NCI-H460 (cell line): Measurements from ENCODE around the gene UBR4. TPM values are rescaled to one million over a fixed set of nuclear protein-coding genes. Genes with fewer than 3 reads are reported as not detected.
A peak's percentile ranks its signal among the peaks of the same experiment; 100 is the strongest.

Experiments
- DNase-seq: peaks from one replicate; pipeline ENCODE4 v3.0.0-alpha.2; 2016; ENCODE audit warnings: low read depth; ENCODE audit errors: extremely low read depth
- total RNA-seq: library from RNA; depleted of rRNA; stranded (reverse); fragments of >200 nt; shearing (Covaris generic); gene quantifications from 2 replicates; pipeline ENCODE4 v1.2.3, GENCODE V29; 2014

Gene UBR4
- total RNA-seq, 1 experiment from 2014 or later = 210 TPM

GRCh38 chr1:19101244-19101643 lies 108.8 kb downstream of the UBR4 start:
- no peak for DNase-seq

- no peak for DNase-seq
These were observed 110.0 kb downstream of the UBR4 start for GRCh38 chr1:19100028-19100427.

- no peak for DNase-seq
These were observed 113.1 kb downstream of the UBR4 start for GRCh38 chr1:19096990-19097389.

- peak; percentile 50 for DNase-seq
These were observed 113.8 kb downstream of the UBR4 start for GRCh38 chr1:19096036-19096833.

GRCh38 chr1:19091196-19091953 lies 118.7 kb downstream of the UBR4 start:
- no peak for DNase-seq

- DNase-seq = no peak
These were observed 120.5 kb downstream of the UBR4 start for GRCh38 chr1:19089524-19089923.

GRCh38 chr1:19088717-19089442 lies 121.2 kb downstream of the UBR4 start:
- no peak for DNase-seq

- no peak for DNase-seq
These were observed 122.1 kb downstream of the UBR4 start for GRCh38 chr1:19087737-19088594.

GRCh38 chr1:19087017-19087736 lies 122.9 kb downstream of the UBR4 start:
- DNase-seq = no peak

- DNase-seq = no peak
These were observed 123.7 kb downstream of the UBR4 start for GRCh38 chr1:19086176-19086875.

GRCh38 chr1:19084206-19084738 lies 125.8 kb downstream of the UBR4 start:
- DNase-seq = no peak

GRCh38 chr1:19083081-19083480 lies 127.0 kb downstream of the UBR4 start:
- DNase-seq = no peak

- peak; percentile 79 for DNase-seq
These were observed 128.7 kb downstream of the UBR4 start for GRCh38 chr1:19081218-19081893.

- no peak for DNase-seq
These were observed 129.3 kb downstream of the UBR4 start for GRCh38 chr1:19080721-19081120.

GRCh38 chr1:19079541-19080472 lies 130.3 kb downstream of the UBR4 start:
- no peak for DNase-seq

GRCh38 chr1:19078536-19078935 lies 131.5 kb downstream of the UBR4 start:
- DNase-seq = no peak
